ENCODE data around the gene THRB. TPM values are rescaled to one million over a fixed set of nuclear protein-coding genes. Genes with fewer than 3 reads are reported as not detected.

Gene THRB
- total RNA-seq, 4 donors from 2014 or later, result 19.8 to 25.8 (median 23.4) TPM

GRCh38 chr3:24249523-24249922 lies 245.1 kb downstream of the THRB start:
- WGBS, 2 donors, result 90 to 91% methylated on average over 1 of the region's 1 CpG
- no peak for DNase-seq (ENCODE audit: low spot score in 2 of 2)
- intact Hi-C loops (cut with DNase I; ENCODE audit: low total_unique reads), result no loop called here
- TF ChIP-seq POLR2A (IDR thresholded peaks at IDR 0.05) (no peak), CTCF (IDR thresholded peaks at IDR 0.05) (no peak)
- no peak overlapping the region for H3K4me3 ChIP-seq (ENCODE audit: low read depth, poor library complexity, severe bottlenecking)

- no peak overlapping the region for H3K4me3 ChIP-seq (ENCODE audit: low read depth, poor library complexity, severe bottlenecking)
- TF ChIP-seq POLR2A (IDR thresholded peaks at IDR 0.05), result no peak
- no peak for TF ChIP-seq CTCF (IDR thresholded peaks at IDR 0.05)
- intact Hi-C loops (cut with DNase I; ENCODE audit: low total_unique reads), result no loop called here
- DNase-seq (ENCODE audit: low spot score in 2 of 2), result no peak
- 76 to 86% methylated on average over 2 of the region's 2 CpGs for WGBS, 2 donors
Measured at GRCh38 chr3:24245056-24245455, 249.6 kb downstream of the THRB start.

- TF ChIP-seq POLR2A (IDR thresholded peaks at IDR 0.05) (no peak), CTCF (IDR thresholded peaks at IDR 0.05) (no peak)
- WGBS, 2 donors, result 95 to 100% methylated on average over 1 of the region's 1 CpG
- DNase-seq (ENCODE audit: low spot score in 2 of 2), result no peak
- intact Hi-C loops (cut with DNase I; ENCODE audit: low total_unique reads), result no loop called here
- no peak overlapping the region for H3K4me3 ChIP-seq (ENCODE audit: low read depth, poor library complexity, severe bottlenecking)
Measured at GRCh38 chr3:24244491-24244890, 250.2 kb downstream of the THRB start.

- WGBS, 2 donors, result 13 to 17% methylated on average over 6 of the region's 6 CpGs
Measured at GRCh38 chr3:24242012-24242698, 252.5 kb downstream of the THRB start.

GRCh38 chr3:24240306-24240705 lies 254.3 kb downstream of the THRB start:
- no peak overlapping the region for H3K4me3 ChIP-seq (ENCODE audit: low read depth, poor library complexity, severe bottlenecking)
- WGBS, 2 donors, result 95 to 96% methylated on average over 6 of the region's 6 CpGs
- DNase-seq (ENCODE audit: low spot score in 2 of 2), result no peak
- intact Hi-C loops (cut with DNase I; ENCODE audit: low total_unique reads), result no loop called here
- TF ChIP-seq CTCF (IDR thresholded peaks at IDR 0.05) (no peak), POLR2A (IDR thresholded peaks at IDR 0.05) (no peak)

More at GRCh38 chr3:24242012-24242698, 252.5 kb downstream of the THRB start:
- TF ChIP-seq POLR2A (IDR thresholded peaks at IDR 0.05) (no peak), CTCF (IDR thresholded peaks at IDR 0.05) (no peak)
- no peak for DNase-seq (ENCODE audit: low spot score in 2 of 2)
- intact Hi-C loops (cut with DNase I; ENCODE audit: low total_unique reads), result no loop called here
- H3K4me3 ChIP-seq (ENCODE audit: low read depth, poor library complexity, severe bottlenecking), result no peak overlapping the region
